GM12878 (cell line): Measurements from ENCODE around the gene FMN2. TPM values are rescaled to one million over a fixed set of nuclear protein-coding genes. Genes with fewer than 3 reads are reported as not detected.

Experiments used
- ATAC-seq: fragments of 200-7000 bp; cut with Tn5 transposase; 3 replicates; pipeline ENCODE4 v1.9.1; 2020; ENCODE audit warnings: mild to moderate bottlenecking, moderate library complexity
- BruUV-seq: library from RNA; stranded (reverse); fragments of 400-500 nt; replicated peaks from 2 replicates; lab custom pipeline; 2021; lab: Mats Ljungman, UMichigan
- CTCF ChIA-PET: fragments of 300-600 bp; sonication (Branson Sonifier 250); formaldehyde crosslinking; extraction: SDS; loops from one replicate; lab custom pipeline; 2021; ENCODE audit warnings: inconsistent platforms; lab: Yijun Ruan, JAX
- POLR2A ChIA-PET: fragments of 350-600 bp; formaldehyde crosslinking; extraction: SDS; loops from one replicate; lab custom pipeline; 2021; ENCODE audit warnings: inconsistent platforms; lab: Charles Lee
- RAD21 ChIA-PET: fragments of 300-600 bp; sonication (Branson Sonifier 250); formaldehyde crosslinking; loops from one replicate; lab custom pipeline; 2023; ENCODE audit warnings: antibody characterized with exemption; ENCODE audit not compliant: unreplicated experiment; lab: Charles Lee
- SMC1A ChIA-PET: fragments of 300-600 bp; sonication (Branson Sonifier 250); formaldehyde crosslinking; loops from one replicate; lab custom pipeline; 2023; ENCODE audit not compliant: unreplicated experiment, uncharacterized antibody; lab: Charles Lee
- DNase-seq: peaks from one replicate; pipeline ENCODE4 v3.0.0-alpha.2; 2011; ENCODE audit warnings: low read depth, low spot score
- FAIRE-seq: peaks from 3 replicates; lab custom pipeline; 2011; peaks lifted over from hg19 to GRCh38; lab: Jason Lieb, UNC
- H2AFZ ChIP-seq: 2 replicates; pipeline ENCODE4 v1.6.0; 2011; ENCODE audit warnings: low read depth, low read length, control low read depth; ENCODE audit not compliant: control insufficient read depth
- H3K27ac ChIP-seq: 2 replicates; pipeline ENCODE4 v1.5.1; 2011; ENCODE audit warnings: control low read depth; ENCODE audit not compliant: control insufficient read depth, insufficient read depth
- H3K27me3 ChIP-seq, 2 experiments: replicated peaks in 1 of 2; 2 replicates each; pipeline versions ENCODE4 v1.6.0 to v1.6.1; 2011; ENCODE audit warnings: low read length in 1 of 2; ENCODE audit not compliant: control insufficient read depth in 2 of 2, insufficient read depth in 2 of 2
- H3K36me3 ChIP-seq, 2 experiments: 2 replicates each; pipeline ENCODE4 v1.5.1; 2011; ENCODE audit warnings: low read length in 1 of 2; ENCODE audit not compliant: control insufficient read depth in 2 of 2, insufficient read depth in 2 of 2
- H3K4me1 ChIP-seq: 2 replicates; pipeline ENCODE4 v1.6.1; 2011; ENCODE audit warnings: mild to moderate bottlenecking, low read length, moderate library complexity, mixed read lengths; ENCODE audit not compliant: control insufficient read depth, insufficient read depth
- H3K4me2 ChIP-seq: 2 replicates; pipeline ENCODE4 v1.6.0; 2011; ENCODE audit warnings: control low read depth; ENCODE audit not compliant: control insufficient read depth, insufficient read depth
- H3K4me3 ChIP-seq: fragments of 200-600 bp; sonication (generic); 2 replicates; pipeline ENCODE4 v1.5.1; 2016
- H3K79me2 ChIP-seq: 2 replicates; pipeline ENCODE4 v1.6.0; 2011; ENCODE audit warnings: low read length; ENCODE audit not compliant: control insufficient read depth, insufficient read depth
- H3K9ac ChIP-seq: 2 replicates; pipeline ENCODE4 v1.8.0; 2011; ENCODE audit warnings: low read length, control low read depth, mixed read lengths; ENCODE audit not compliant: control insufficient read depth, insufficient read depth
- H3K9me3 ChIP-seq: replicated peaks from 3 replicates; pipeline ENCODE4 v1.5.1; 2011; ENCODE audit warnings: mild to moderate bottlenecking, low read length; ENCODE audit not compliant: control insufficient read depth, insufficient read depth
- H4K20me1 ChIP-seq: 2 replicates; pipeline ENCODE4 v1.6.0; 2011; ENCODE audit not compliant: control insufficient read depth, insufficient read depth
- CEBPB ChIP-seq, 2 experiments: fragments of 150-350 bp in 1 of 2; IDR thresholded peaks; 2 replicates each; pipeline ENCODE4 v1.6.1; 2012 to 2014; ENCODE audit warnings: low read depth in 2 of 2, low read length in 2 of 2, borderline replicate concordance in 1 of 2, inconsistent platforms in 1 of 2
- EP300 ChIP-seq, 2 experiments: fragments of 150-350 bp in 1 of 2; IDR thresholded peaks; 2 replicates each; pipeline ENCODE4 v1.6.1; 2011 to 2012; ENCODE audit warnings: low read depth in 2 of 2, low read length in 2 of 2, borderline replicate concordance in 1 of 2, improper control_type of control experiment in 1 of 2, inconsistent platforms in 1 of 2; ENCODE audit not compliant: control insufficient read depth in 1 of 2
- ESRRA ChIP-seq: IDR thresholded peaks from 2 replicates; pipeline ENCODE4 v1.6.1; 2012; ENCODE audit warnings: mild to moderate bottlenecking, low read length, improper control_type of control experiment
- ETV6 ChIP-seq, 2 experiments: fragments of 450-650 bp in 1 of 2; IDR thresholded peaks in 1 of 2; conservative IDR thresholded peaks in 1 of 2; 2 replicates each; pipeline ENCODE4 v1.6.1; 2014; ENCODE audit warnings: antibody characterized with exemption in 1 of 2, borderline replicate concordance in 1 of 2, low read depth in 1 of 2, mild to moderate bottlenecking in 1 of 2, moderate library complexity in 1 of 2
- JUNB ChIP-seq: IDR thresholded peaks from 2 replicates; pipeline ENCODE4 v1.6.1; 2016; ENCODE audit warnings: antibody characterized with exemption, mild to moderate bottlenecking
- KAT2A ChIP-seq: conservative IDR thresholded peaks from 2 replicates; pipeline ENCODE4 v1.6.1; 2011; ENCODE audit warnings: low read depth, low read length; ENCODE audit not compliant: control insufficient read depth
- MEF2B ChIP-seq: fragments of 450-650 bp; IDR thresholded peaks from 2 replicates; pipeline ENCODE4 v1.6.1; 2018; ENCODE audit warnings: mild to moderate bottlenecking, moderate library complexity; ENCODE audit not compliant: partially characterized antibody, poor library complexity, severe bottlenecking
- NR2C1 ChIP-seq: fragments of 450-650 bp; IDR thresholded peaks from 2 replicates; pipeline ENCODE4 v1.6.1; 2017; ENCODE audit warnings: antibody characterized with exemption, mild to moderate bottlenecking, moderate library complexity
- NR2C2 ChIP-seq: IDR thresholded peaks from 2 replicates; pipeline ENCODE4 v1.6.1; 2011; ENCODE audit warnings: borderline replicate concordance, low read depth; ENCODE audit not compliant: control insufficient read depth, insufficient read length
- PML ChIP-seq: IDR thresholded peaks from 2 replicates; pipeline ENCODE4 v1.6.1; 2012; ENCODE audit warnings: low read length, inconsistent platforms
- RAD21 ChIP-seq: IDR thresholded peaks from 2 replicates; pipeline ENCODE4 v1.6.1; 2011; ENCODE audit warnings: mild to moderate bottlenecking, low read depth, low read length, moderate library complexity; ENCODE audit not compliant: insufficient read depth
- RFX5 ChIP-seq: IDR thresholded peaks from 2 replicates; pipeline ENCODE4 v1.6.1; 2011; ENCODE audit warnings: low read depth, low read length, improper control_type of control experiment
- RUNX3 ChIP-seq: IDR thresholded peaks from 2 replicates; pipeline ENCODE4 v1.6.1; 2012; ENCODE audit warnings: low read length, inconsistent platforms
- SIN3A ChIP-seq: IDR thresholded peaks from 2 replicates; pipeline ENCODE4 v1.6.1; 2012; ENCODE audit warnings: low read depth, low read length, improper control_type of control experiment
- SMAD5 ChIP-seq: IDR thresholded peaks from 2 replicates; pipeline ENCODE4 v1.6.1; 2016; ENCODE audit warnings: antibody characterized with exemption, low read depth
- SREBF1 ChIP-seq: IDR thresholded peaks from 2 replicates; pipeline ENCODE4 v1.6.1; 2012; ENCODE audit warnings: mild to moderate bottlenecking, low read length
- SUPT20H ChIP-seq: IDR thresholded peaks from 2 replicates; pipeline ENCODE4 v1.6.1; 2011; ENCODE audit warnings: low read depth, mild to moderate bottlenecking, low read length, moderate library complexity, borderline replicate concordance; ENCODE audit not compliant: control insufficient read depth
- TBL1XR1 ChIP-seq: IDR thresholded peaks from 2 replicates; pipeline ENCODE4 v1.6.1; 2012; ENCODE audit warnings: low read depth, low read length, improper control_type of control experiment
- TCF7 ChIP-seq: IDR thresholded peaks from 2 replicates; pipeline ENCODE4 v1.6.1; 2014; ENCODE audit warnings: antibody characterized with exemption, borderline replicate concordance
- WRNIP1 ChIP-seq: IDR thresholded peaks from 2 replicates; pipeline ENCODE4 v1.6.1; 2011; ENCODE audit warnings: low read depth, low read length, improper control_type of control experiment, borderline replicate concordance
- ZNF217 ChIP-seq: fragments of 450-650 bp; IDR thresholded peaks from 2 replicates; pipeline ENCODE4 v1.6.1; 2017; ENCODE audit warnings: antibody characterized with exemption, mild to moderate bottlenecking
- ZNF622 ChIP-seq: fragments of 450-650 bp; IDR thresholded peaks from 2 replicates; pipeline ENCODE4 v1.6.1; 2017; ENCODE audit warnings: mild to moderate bottlenecking, inconsistent platforms
- WGBS: methylation state at CpG from one replicate; pipeline ENCODE4 v1.1.6; 2016; ENCODE audit warnings: low lambda C conversion rate; ENCODE audit not compliant: insufficient replicate concordance, insufficient coverage; ENCODE audit errors: missing lambda C conversion rate; 5-methylcytosine and 5-hydroxymethylcytosine counted together
- in situ Hi-C: fragments of 300-500 bp; cut with MboI; formaldehyde crosslinking; loops from 9 replicates; pipeline ENCODE4 v1.14.3; 2018; ENCODE audit warnings: mixed read lengths
- intact Hi-C: fragments of 100-400 bp; cut with micrococcal nuclease; formaldehyde crosslinking; loops from one replicate; pipeline ENCODE4 v1.14.2; 2022; ENCODE audit not compliant: unreplicated experiment
- polyA plus RNA-seq, 11 experiments: library from polyadenylated mRNA; depleted of rRNA in 4 of 11; unstranded in 6 of 11; stranded (reverse) in 5 of 11; fragments of >200 nt; fragmentation: Nextera tagmentation in 4 of 11; fragmentation: Illumina TruSeq in 1 of 11; extraction: Ambion mirVana in 4 of 11; extraction: Trizol in 1 of 11; gene quantifications; 1 replicate in 1 of 11; 2 replicates in 10 of 11; pipeline versions ENCODE4 v1.2.1 to v1.2.3, GENCODE V29; 2011 to 2016; ENCODE audit warnings: inconsistent platforms in 2 of 11, missing spikeins in 2 of 11, low read depth in 1 of 11
- total RNA-seq, 4 experiments: library from RNA; depleted of rRNA in 3 of 4; stranded (reverse); fragments of >200 nt in 3 of 4; fragmentation: Illumina TruSeq in 1 of 4; extraction: Trizol in 1 of 4; gene quantifications; 2 replicates each; pipeline versions ENCODE4 v1.2.1 to v1.2.3, GENCODE V29; 2013 to 2021

Gene FMN2
- total and polyA plus RNA-seq, 10 of the 15 experiments (the other 5 are each of a cell fraction or from before 2014, with no cell fraction given), result 0.60 TPM; not detected in 9

DNA sequence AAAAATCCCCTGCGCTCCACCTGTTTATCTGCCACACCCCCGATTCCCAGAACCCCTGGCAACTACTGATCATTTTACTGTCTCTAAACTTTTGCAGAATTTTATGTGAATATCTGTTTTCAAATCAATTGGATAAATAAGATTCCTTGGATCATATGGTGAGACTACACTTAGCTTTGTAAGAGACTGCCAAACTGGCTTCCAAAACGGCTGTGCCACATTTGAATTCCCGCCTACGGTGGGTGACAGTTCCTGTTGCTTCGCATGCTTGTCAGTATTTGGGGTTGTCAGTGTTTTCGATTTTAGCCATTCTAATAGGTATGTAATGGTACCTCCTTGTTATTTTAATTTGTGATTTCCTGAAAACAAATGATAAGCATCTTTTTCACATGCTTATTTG, 22.7 kb upstream of the FMN2 start:
- H3K27me3 ChIP-seq, result no peaks in the 10 kb centered on the region
- no TSS peak for BruUV-seq
- in situ Hi-C loops (no loop called here), intact Hi-C loops (no loop called here)
- ChIA-PET SMC1A (no interaction called here), CTCF (no interaction called here), POLR2A (no interaction called here), RAD21 (no interaction called here)
- no peak overlapping the region for H3K27ac ChIP-seq
- 60% methylated on average over 7 of the region's 7 CpGs for WGBS
- no peak overlapping the region for H3K4me3 ChIP-seq
- H3K36me3 ChIP-seq, result no peaks in the 10 kb centered on the region
- TF ChIP-seq ZNF622 (no peak), KAT2A (no peak), RFX5 (no peak), NR2C2 (no peak)
- no peak overlapping the region for H3K4me2 ChIP-seq
- no peaks in the 10 kb centered on the region for H3K79me2 ChIP-seq
- no peak overlapping the region for H3K9ac ChIP-seq
- FAIRE-seq (no peak), DNase-seq (no peak), ATAC-seq (no peak)
- H3K4me1 ChIP-seq, result no peaks in the 10 kb centered on the region
- H2AFZ ChIP-seq, result no peak overlapping the region
- H4K20me1 ChIP-seq, result no peaks in the 10 kb centered on the region
- no peaks in the 10 kb centered on the region for H3K9me3 ChIP-seq

DNA sequence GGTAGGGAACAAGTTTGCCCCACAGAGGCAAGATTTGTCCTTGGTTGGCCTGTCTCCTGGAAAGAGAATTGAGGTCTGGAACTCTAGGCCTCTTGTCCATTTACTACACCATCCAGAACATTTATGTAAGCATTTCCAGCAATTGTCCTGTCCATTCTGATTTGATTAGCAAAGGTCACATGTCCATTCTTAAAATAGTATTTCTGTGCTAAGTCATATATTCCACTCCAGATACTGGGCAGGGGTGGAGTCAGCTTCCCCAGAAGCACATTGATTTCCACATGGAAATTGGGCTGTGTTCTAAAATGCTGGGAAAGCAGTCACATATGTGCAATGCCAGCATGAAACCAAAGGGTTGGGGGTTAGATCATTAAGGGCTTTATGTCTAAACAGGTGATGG, 21.5 kb upstream of the FMN2 start:
- no peak for FAIRE-seq
- POLR2A ChIA-PET, result no interaction called here
- ATAC-seq, result no peak
- no peak overlapping the region for H3K4me2 ChIP-seq
- no peaks in the 10 kb centered on the region for H3K4me1 ChIP-seq
- TF ChIP-seq SUPT20H (no peak), SMAD5 (no peak), EP300 (IDR thresholded peaks at IDR 0.05; ENCODE audit: borderline replicate concordance in 1 of 2, control insufficient read depth in 1 of 2, low read depth in 2 of 2, low read length in 2 of 2) (no peak), MEF2B (no peak), PML (no peak), SIN3A (no peak), RAD21 (no peak), TCF7 (no peak), ESRRA (no peak), JUNB (no peak), RUNX3 (no peak), WRNIP1 (no peak), CEBPB (IDR thresholded peaks at IDR 0.05; ENCODE audit: borderline replicate concordance in 1 of 2, low read depth in 2 of 2, low read length in 2 of 2) (no peak), ZNF217 (no peak), SREBF1 (no peak), NR2C1 (no peak), TBL1XR1 (no peak), ETV6 (conservative IDR thresholded peaks at IDR 0.05 in 1 of 2, IDR thresholded peaks at IDR 0.05 in 1 of 2; ENCODE audit: borderline replicate concordance in 1 of 2, low read depth in 1 of 2) (no peak)
- TF ChIP-seq, all 136 proteins: peak for 0
- ChIA-PET SMC1A (no interaction called here), RAD21 (no interaction called here), CTCF (no interaction called here)
- no peak for DNase-seq
- no peak overlapping the region for H3K27ac ChIP-seq
- H4K20me1 ChIP-seq, result no peaks in the 10 kb centered on the region
- BruUV-seq, result no TSS peak
- H3K9me3 ChIP-seq, result no peaks in the 10 kb centered on the region
- in situ Hi-C loops, result no loop called here
- H3K9ac ChIP-seq, result no peak overlapping the region
- intact Hi-C loops, result no loop called here
- no peaks in the 10 kb centered on the region for H3K36me3 ChIP-seq
- H2AFZ ChIP-seq, result no peak overlapping the region
- no peaks in the 10 kb centered on the region for H3K27me3 ChIP-seq
- H3K4me3 ChIP-seq, result no peak overlapping the region
- H3K79me2 ChIP-seq, result no peaks in the 10 kb centered on the region
